GM12892 (cell line): ENCODE measurements around the gene MATN1.

Experiments used
- POLR2A ChIP-seq: IDR thresholded peaks from 2 replicates; pipeline ENCODE4 v1.6.1; 2011; ENCODE audit warnings: low read depth, low read length, control low read depth
- POLR2AphosphoS5 ChIP-seq: IDR thresholded peaks from 2 replicates; pipeline ENCODE4 v1.6.1; 2011; ENCODE audit warnings: low read depth, low read length, control low read depth

DNA sequence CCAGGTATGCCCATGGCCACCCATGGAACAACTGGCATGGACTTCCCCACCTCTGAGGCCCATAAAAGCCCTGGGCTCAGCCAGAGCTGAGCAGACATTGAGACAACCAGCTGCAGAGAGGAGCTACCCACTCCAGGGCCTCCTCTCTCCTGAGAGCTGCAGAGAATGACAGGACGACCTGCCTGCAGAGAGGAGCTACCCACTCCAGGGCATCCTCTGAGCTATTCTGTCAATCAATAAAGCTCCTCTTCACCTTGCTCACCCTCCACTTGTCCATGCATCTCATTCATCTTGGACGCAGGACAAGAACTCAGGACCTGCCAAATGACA, 43.4 kb downstream of the MATN1 start:
- TF ChIP-seq POLR2A (no peak), POLR2AphosphoS5 (no peak)
